GM19467 (cell line): ENCODE results near the gene CCDC102A.
"Not testable (repeated sequence)": the region's sequence is repeated elsewhere in the genome, so short reads cannot be mapped to it uniquely, and the experiment has no call there.

Experiments used
- ATAC-seq: cut with Tn5 transposase; IDR thresholded peaks from one replicate; pipeline ENCODE4 v1.9.1; 2021; ENCODE audit warnings: mild to moderate bottlenecking, moderate library complexity; ENCODE audit not compliant: unreplicated experiment

The CCDC102A gene

DNA sequence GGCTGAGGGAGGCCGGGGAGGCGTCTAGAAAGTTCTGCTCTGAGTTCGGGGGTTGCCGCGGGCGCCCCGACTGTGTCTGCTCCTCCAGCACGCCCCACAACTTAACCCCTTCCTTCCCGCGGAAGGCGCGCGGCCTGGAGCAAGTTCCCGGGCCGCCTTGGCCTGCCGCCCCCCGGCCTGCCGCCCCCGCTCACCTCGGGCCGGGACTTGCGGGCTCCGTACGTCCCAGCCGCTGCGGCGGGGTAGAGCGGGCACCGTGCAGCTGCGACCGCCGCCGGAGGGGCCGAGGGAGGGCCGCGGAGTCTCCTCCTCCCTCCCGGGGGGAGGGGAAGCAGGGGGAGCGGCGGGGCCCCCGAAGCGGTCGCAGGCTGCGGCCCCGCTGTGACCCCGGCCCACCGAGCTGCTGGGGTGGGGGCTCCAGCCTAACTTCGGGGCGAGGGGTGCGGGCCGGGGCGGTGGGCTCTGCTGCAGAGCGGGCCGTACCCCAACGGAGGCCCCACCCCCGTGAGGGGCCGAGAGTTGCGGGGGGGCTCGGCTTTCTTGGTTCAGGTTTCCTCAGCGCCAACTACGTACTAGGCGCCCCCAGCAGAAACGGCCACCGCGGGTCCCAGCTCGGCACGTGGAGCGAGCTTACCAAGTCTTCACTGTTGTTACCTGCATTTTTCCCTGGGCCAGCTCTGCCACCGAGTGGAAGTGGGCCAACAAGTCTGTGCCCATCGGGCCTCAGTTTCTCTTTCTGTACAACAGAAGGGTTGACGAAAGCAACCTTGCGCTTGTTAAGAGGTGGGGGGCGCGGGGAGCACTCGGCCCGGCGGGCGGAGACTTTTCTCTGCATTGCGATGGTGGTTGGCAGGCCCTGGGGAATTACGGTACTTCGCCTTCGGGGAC is at the start of gene CCDC102A:
Gene CCDC102A, minus strand, starts transcription at position 266 of the 888 bp plus-strand sequence. CDS start 7,394 bp downstream, outside the sequence.
- ATAC-seq, result peak; percentile 16

DNA sequence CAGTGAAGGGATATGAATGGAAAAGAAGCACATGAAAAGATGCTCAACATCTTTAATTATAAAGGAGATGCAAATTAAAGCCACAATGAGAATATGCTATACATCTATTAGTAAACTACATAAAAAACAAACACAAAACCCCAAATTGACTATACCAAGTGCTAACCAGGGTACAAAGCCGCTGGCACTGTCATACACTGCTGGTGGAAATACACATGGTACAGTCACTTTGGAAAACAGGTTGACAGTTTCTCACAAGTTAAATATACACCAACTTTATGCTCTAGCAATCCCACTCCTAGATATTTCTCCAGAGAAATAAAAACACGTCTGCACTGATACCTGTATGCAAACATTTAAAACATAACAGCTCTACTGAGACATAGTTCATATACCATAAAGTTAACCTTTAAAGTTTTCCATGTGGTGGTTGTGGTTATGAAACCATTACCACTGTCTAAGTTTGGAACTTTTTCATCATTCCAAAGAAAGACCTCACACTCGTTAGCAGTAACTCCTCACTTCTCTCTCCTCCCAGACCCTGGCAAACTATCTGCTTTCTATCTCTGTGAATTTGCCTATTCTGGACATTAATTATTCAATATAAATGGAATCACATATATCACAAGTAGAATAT is 48.8 kb upstream of the CCDC102A start:
- ATAC-seq, result no peak

DNA sequence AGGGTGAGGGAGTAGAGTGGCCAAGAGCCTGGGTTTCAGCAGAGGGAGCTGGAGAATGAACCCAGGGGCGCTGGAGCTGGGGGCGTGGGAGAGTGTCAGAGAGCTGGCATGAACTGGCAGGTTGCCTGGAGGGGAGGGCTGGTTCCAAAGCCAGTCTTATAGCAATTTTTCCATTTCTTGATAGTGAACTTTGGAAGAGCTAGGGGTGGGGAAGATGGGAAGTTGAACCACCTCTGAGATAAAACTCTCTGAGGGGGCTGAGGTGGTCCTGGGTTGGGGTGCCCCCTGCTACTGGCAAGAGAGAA is 42.9 kb upstream of the CCDC102A start:
- no peak for ATAC-seq

DNA sequence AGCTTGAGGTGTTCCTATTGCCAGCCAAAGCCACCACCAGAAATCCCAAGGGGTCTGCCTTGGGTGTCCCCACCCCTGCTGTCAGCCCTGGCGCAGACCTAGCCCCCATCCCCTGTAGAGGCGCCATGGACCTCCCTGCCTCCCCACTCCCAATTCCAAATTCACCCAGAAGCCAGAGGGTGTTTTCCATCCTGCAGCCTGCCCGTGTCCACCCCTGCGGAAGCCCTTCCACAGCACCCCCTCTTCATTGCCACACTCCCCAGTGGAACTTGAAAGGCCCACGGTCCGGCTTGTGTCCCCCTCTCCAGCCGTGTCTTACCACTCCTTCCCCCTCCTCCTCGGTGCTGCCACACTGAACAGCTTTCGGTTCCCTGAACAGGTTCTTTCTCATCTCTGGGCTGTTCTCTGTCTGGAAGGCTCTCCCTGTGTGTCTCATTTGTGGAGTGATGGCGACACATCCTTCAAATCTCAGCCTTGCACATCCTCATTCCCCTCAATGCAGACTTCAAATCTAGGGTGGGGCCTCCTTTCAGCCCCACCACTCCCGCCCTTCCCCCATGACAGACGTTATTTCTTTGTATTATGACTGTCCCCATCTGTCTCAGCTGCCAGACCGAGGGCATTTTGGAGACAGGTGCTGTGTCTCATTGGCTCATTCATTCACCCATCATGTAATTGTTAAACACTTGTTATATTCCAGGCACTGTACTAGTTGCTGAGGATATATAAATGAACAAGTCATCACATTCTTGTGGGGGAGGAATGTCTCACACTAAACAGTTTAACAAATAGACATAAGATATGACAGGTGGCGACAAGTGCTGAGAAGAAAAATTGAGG is 42.4 kb upstream of the CCDC102A start:
- no peak for ATAC-seq

DNA sequence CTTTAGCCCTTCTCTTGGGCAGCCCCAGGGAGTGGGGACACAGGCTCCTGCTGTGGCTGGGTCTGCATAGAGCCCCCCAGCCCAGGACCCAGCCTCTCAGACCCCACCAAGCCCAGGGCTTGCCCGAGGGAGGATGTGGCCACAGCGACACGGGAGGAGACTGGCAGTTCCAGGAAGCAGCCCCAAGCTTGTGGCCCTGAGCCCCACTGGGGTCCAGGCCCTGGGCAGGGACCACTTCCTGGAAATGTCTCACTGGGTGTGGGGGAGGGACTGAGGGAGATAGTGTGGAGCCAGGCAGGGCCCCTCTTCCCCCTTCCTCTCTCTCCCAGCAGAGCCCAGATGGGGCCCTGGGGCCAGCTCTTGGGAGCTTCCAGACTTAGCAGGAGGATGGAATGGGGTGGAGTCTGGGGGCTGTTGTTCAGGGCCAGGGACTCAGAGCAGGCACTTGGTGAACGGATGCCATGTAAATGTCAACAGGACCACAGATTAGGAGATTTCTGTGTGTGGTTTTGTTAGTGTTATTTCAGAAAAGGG is 41.4 kb upstream of the CCDC102A start:
- no peak for ATAC-seq

DNA sequence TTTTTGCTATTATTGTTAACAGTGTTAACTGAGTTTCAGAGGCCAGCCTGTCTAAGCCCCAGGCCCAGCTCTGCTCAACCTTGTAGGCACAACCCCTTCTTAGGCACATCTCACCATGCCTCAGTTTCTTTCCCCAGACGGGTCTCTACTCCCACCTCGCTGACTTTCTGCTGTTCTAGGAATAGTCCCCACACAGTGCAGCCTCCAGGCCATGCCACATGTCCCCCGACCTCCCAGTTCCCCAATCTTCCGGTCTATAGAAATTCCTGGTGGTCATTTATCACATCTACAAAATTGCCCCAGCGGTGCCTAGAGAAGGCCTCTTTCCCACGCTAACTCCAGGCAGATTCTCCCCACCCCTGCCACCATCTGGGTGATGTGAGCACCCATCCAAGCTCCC is 40.8 kb upstream of the CCDC102A start:
- no peak for ATAC-seq

DNA sequence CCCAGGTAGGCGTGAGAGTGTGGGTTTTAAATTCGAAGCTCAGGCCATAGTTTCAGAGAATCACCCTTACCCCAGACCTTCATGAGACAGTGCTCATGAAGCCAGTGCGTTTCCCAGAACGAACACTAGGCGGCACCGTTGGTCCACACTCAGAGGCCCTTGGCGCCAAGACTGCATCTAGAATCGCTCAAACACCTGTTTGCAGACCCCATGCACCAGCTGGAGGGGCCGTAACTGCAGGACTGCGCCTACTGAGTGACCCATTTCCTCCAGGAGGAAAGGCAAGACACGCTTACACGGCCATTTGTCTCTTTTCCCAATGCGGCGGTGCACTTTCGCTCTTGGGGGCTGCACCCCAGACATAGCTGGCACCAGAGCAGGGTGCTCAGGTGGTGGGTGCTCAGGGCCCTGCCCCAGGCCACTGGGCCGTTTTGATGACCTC is 40.1 kb upstream of the CCDC102A start:
- ATAC-seq, result peak; percentile 68

DNA sequence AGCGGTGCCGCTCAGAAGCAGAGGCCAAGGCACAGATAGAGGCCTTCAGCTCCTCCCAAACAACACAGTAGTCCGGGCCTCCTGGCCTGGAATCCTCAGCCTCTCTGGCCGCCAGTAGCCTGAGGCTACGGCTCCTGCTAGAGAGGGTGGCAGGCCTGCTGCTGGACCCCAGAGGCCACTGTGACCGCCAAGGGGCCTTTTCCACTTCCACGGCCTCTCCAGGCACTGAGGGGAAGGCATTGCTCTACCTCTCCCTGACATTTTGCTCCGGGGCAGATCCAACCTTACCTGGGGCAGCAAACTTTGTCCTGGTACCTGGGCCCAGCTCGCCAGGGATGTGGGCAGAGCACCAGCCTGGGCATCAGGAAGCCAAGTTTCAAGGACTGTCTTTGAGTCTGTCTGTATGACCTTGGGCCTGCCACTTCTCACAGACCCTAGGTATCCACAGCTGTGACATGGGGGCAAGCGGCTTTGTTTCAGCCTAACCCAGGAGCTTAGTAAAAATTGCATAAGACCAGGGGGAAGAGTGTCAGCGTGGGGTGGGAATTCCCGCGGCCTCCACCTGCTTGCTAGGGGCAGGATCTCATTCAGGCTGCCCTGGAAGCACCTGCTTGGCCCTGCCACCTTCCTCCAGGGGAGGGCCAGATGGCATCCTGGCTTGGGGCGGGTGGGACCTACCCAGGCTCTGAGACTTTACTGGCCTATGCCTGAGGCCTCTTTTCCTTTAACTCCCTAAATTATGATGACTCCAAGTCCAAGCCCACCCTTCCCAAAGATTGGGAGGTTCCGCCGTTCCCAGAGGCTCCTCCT is 39.3 kb upstream of the CCDC102A start:
- ATAC-seq, result no peak

DNA sequence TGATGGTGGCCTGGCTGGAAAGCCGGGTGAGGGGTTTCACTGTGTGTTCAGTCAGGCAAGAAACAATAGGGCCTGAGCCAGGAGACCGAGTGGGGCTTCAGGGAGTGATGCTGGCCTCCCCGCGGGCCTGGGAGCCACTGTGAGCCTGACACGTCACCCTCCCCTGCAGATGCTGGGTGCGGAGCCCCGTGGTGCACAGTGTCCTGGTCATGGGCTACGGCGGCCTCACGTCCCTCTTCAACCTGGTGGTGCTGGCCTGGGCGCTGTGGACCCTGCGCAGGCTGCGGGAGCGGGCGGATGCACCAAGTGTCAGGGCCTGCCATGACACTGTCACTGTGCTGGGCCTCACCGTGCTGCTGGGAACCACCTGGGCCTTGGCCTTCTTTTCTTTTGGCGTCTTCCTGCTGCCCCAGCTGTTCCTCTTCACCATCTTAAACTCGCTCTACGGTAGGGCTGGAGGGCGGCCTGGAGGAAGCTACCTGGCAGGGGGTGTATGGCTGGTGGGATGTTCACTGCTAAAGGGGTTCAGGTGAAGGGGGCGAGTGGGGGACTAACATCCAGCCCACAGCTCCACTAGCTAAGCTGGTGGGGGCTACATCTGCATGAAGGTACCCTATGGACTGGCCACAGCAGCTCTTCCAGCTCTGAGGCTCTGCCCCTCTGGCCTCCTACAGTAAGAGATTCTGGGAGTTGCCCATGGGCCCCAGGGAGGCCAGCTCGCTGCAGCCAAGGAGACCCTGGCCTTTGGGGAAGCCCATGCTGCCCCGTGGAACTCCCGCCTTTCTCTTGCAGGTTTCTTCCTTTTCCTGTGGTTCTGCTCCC is 38.5 kb upstream of the CCDC102A start:
- ATAC-seq, result no peak

DNA sequence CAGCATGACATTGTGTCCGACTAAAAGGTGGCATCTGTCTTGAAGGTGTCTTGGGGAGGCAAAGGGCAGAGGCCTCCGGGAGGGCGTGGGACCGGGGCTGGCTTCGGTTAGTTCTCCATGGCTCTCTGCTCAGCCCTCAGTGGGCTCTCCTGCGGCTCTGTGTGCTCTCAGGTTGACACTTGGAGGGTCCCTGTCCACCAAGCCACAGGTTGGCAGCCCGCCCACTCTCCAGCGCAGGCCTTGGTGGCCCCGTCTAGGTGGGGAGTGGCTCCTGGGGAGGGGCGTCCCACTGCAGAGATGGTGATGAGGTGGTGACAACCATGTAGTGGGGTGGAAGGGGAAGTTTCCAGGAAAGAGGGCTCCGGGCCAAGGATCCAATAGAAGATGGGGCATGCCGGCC is 37.7 kb upstream of the CCDC102A start:
- ATAC-seq, result no peak

DNA sequence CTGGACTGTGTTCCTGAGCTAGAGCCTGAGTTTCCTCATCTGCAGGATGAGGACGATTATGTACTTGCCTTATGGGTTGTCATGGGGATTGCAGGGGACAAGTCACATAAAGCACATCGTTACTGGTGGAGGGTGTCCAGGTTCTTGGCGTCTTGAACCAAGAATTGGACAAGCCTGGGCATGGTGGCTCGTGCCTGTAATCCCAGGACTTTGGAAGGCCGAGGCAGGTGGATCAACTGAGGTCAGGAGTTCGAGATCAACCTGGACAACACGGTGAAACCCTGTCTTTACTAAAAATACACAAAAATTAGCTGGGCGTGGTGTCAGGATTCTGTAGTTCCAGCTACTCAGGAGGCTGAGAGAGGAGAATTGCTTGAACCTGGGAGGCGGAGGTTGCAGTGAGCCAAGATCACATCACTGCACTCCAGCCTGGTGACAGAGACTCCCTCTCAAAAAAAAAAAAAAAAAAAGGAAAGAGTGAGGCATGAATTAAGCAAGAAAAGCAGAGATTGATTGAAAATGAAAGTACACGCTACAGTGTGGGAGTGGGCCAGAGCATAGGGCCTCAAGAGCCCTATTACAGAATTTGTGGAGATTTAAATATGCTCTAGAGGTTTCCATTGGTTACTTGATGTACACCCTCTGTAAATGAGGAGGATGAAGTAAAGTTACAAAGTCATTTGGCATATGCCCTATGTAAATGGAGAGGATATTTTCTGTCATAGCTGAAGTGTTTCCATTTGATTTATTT is 36.8 kb upstream of the CCDC102A start:
- ATAC-seq, result no peak

DNA sequence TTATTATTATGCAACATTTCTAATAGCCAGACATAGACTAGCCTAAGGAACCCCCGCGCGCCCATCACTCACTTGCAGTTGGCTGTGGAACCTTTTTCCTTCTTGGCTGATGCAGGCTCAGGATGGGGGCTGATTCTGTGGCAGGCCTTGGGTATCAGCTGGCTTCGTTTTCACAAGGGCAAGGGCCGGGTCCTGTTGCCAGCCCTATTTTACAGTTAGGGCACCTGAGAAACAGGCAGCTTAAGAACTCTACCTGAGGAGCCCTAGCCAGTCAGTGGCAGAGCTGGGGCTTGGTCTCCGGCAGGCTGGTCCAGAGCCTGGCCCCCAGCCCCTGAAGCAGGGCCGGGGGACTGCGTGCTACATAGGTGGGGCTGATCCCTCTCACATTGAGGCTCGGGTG is 34.7 kb upstream of the CCDC102A start:
- no peak for ATAC-seq

DNA sequence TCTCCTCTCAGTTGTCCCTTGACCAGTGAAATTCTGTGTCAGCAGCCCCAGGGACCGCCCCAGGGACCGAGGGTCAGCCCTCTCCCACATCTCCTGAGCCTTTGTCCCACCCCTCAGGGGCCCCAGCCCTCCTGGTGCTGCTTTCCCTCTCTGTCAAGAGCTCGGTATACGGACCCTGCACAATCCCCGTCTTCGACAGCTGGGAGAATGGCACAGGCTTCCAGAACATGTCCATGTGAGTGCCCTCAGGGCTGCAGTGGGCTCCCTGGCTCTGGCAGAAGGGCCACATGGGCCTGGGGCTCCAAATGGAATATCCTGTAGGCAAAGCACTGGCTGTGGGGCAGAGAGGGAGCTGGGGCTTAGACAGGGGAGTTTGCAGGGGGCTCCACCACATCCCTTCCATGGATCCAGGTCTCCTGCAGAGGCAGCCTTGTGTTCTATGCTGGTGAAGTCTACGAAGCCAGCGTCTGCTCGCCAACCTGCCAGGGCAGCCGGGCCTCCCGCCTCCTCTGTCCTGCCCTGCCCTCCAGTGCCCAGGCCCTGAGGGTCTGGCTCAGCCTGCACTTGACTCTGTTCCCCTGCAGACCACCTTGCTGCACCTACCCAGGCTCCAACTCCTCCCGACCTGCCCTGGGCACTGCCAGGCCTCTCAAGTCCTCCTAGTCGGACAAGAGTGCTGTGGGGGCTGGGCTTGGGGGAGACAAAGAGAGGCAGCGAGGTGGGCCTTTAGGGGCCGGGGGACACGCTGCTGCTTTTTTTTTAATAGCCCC is 34.1 kb upstream of the CCDC102A start:
- no peak for ATAC-seq

DNA sequence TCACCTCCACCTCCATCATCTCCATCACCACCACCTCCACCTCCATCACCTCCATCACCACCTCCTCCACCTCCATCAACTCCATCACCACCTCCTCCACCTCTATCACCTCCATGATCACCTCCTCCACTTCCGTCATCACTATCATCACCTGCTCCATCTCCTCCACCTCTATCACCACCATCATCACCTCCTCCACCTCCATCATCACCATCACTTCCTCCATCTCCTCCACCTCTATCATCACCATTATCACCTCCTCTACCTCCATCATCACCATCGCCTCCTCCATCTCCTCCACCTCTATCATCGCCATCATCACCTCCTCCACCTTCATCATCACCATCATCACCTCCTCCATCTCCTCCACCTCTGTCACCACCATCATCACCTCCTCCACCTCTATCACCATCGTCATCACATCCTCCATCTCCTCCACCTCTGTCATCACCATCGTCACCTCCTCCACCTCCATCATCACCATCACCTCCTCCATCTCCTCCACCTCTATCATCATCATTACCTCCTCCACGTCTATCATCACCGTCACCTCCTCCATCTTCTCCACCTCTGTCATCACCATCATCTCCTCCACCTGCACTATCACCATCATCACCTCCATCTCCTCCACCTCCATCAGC is 33.1 kb upstream of the CCDC102A start:
- no peak for ATAC-seq

DNA sequence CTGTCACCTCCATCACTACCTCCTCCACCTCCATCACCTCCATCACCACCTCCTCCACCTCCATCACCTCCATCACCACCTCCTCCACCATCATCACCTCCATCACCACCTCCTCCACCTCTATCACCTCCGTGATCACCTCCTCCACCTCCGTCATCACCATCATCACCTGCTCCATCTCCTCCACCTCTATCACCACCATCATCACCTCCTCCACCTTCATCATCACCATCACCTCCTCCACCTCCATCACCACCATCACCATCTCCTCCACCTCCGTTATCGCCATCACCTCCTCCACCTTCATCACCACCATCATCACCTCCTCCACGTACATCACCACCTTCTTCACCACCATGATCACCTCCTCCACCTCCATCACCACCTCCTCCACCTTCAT is 32.4 kb upstream of the CCDC102A start:
- not testable (repeated sequence) for ATAC-seq

DNA sequence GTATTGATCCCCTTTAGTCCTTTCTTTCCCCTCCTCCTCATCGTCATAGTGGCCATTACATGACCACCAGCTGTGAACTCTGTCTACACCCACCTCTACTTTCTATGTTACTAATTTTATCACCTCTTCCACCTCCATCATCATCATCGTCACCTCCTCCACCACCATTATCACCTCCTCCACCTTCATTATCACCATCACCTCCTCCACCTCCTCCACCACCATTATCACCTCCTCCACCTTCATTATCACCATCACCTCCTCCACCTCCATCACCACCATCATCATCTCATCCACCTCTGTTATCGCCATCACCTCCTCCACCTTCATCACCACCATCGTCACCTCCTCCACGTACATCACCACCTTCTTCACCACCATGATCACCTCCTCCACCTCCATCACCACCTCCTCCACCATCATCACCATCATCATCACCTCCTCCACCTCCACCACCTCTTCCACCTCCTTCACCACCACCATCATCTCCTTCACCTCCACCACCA is 31.9 kb upstream of the CCDC102A start:
- no peak for ATAC-seq

DNA sequence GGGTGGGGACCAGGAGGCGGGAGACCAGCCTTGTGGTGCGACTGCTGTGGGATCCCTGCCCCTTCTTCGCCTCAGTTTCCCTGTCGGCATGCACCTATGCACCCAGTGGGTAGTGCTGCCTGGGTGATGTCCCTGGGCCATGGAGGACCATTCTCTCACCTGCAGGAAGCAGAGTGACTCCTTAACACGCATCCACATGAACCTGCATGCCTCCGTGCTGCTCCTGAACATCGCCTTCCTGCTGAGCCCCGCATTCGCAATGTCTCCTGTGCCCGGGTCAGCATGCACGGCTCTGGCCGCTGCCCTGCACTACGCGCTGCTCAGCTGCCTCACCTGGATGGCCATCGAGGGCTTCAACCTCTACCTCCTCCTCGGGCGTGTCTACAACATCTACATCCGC is 31.3 kb upstream of the CCDC102A start:
- no peak for ATAC-seq
